H1 (cell line): ENCODE results near the gene NEDD9. TPM values are rescaled to one million over a fixed set of nuclear protein-coding genes. Genes with fewer than 3 reads are reported as not detected.

Experiments
- CTCF ChIA-PET: fragments of 300-600 bp; sonication (Branson Sonifier 250); formaldehyde crosslinking; loops from one replicate; lab custom pipeline; 2021; ENCODE audit not compliant: partially characterized antibody; lab: Charles Lee
- POLR2A ChIA-PET: fragments of 300-600 bp; sonication (Branson Sonifier 250); formaldehyde crosslinking; loops from one replicate; lab custom pipeline; 2021; ENCODE audit warnings: inconsistent platforms; ENCODE audit not compliant: partially characterized antibody; lab: Charles Lee
- DNase-seq, 2 experiments: peaks; one replicate each; pipeline versions ENCODE4 v3.0.0 to v3.0.0-alpha.2; 2010 to 2022; ENCODE audit warnings: low spot score in 2 of 2, low read depth in 1 of 2, mixed read lengths in 1 of 2
- FAIRE-seq: peaks from 2 replicates; lab custom pipeline; 2011; peaks lifted over from hg19 to GRCh38; lab: Jason Lieb, UNC
- H2AFZ ChIP-seq: 2 replicates; pipeline ENCODE4 v1.8.1; 2012; ENCODE audit warnings: low read length, inconsistent platforms
- H2AK5ac ChIP-seq: 2 replicates; pipeline ENCODE4 v1.6.1; 2013; ENCODE audit warnings: low read depth, low read length
- H2BK120ac ChIP-seq: replicated peaks from 2 replicates; pipeline ENCODE3; 2013; ENCODE audit warnings: low read depth, low read length, inconsistent platforms
- H2BK12ac ChIP-seq: 2 replicates; pipeline ENCODE4 v1.6.1; 2013; ENCODE audit warnings: low read depth, low read length
- H2BK15ac ChIP-seq: 2 replicates; pipeline ENCODE4 v1.6.1; 2013; ENCODE audit warnings: low read length
- H2BK20ac ChIP-seq: 2 replicates; pipeline ENCODE4 v1.6.1; 2013; ENCODE audit warnings: low read length
- H2BK5ac ChIP-seq: 2 replicates; pipeline ENCODE4 v1.6.1; 2013; ENCODE audit warnings: low read depth, low read length
- H3K14ac ChIP-seq: 2 replicates; pipeline ENCODE4 v1.6.1; 2013; ENCODE audit warnings: inconsistent platforms; ENCODE audit not compliant: insufficient read length
- H3K18ac ChIP-seq: 2 replicates; pipeline ENCODE4 v1.6.1; 2013; ENCODE audit warnings: low read length; ENCODE audit errors: extremely low read depth
- H3K23ac ChIP-seq: 2 replicates; pipeline ENCODE4 v1.6.1; 2013; ENCODE audit warnings: inconsistent platforms; ENCODE audit not compliant: insufficient read length
- H3K23me2 ChIP-seq: 2 replicates; pipeline ENCODE4 v1.6.1; 2013; ENCODE audit warnings: low read depth, low read length
- H3K27ac ChIP-seq: 2 replicates; pipeline ENCODE4 v1.6.1; 2011; ENCODE audit warnings: low read depth, low read length, inconsistent platforms
- H3K27me3 ChIP-seq, 4 experiments: replicated peaks in 1 of 4; 1 replicate in 1 of 4; 2 replicates in 3 of 4; pipeline versions ENCODE4 v1.6.1 to v1.8.1; 2011 to 2013; ENCODE audit warnings: low read length in 3 of 4, mild to moderate bottlenecking in 3 of 4, inconsistent platforms in 2 of 4, mixed read lengths in 2 of 4, moderate library complexity in 1 of 4; ENCODE audit not compliant: control insufficient read depth in 3 of 4, insufficient read depth in 3 of 4; ENCODE audit errors: extremely low read depth in 1 of 4
- H3K36me3 ChIP-seq, 4 experiments: 2 replicates each; pipeline versions ENCODE4 v1.6.1 to v1.8.1; 2011 to 2013; ENCODE audit warnings: mild to moderate bottlenecking in 4 of 4, low read length in 3 of 4, moderate library complexity in 2 of 4, control low read depth in 1 of 4, inconsistent platforms in 1 of 4; ENCODE audit not compliant: insufficient read depth in 4 of 4, control insufficient read depth in 2 of 4
- H3K4ac ChIP-seq: replicated peaks from 2 replicates; pipeline ENCODE3; 2013; ENCODE audit warnings: low read length, low read depth, mixed read lengths, inconsistent platforms; ENCODE audit not compliant: insufficient read length
- H3K4me1 ChIP-seq, 4 experiments: replicated peaks in 1 of 4; 1 replicate in 1 of 4; 2 replicates in 3 of 4; pipeline versions ENCODE4 v1.6.1 to v1.8.1; 2011 to 2013; ENCODE audit warnings: low read length in 3 of 4, inconsistent platforms in 2 of 4, mixed read lengths in 1 of 4; ENCODE audit not compliant: insufficient read depth in 4 of 4, control insufficient read depth in 3 of 4
- H3K4me2 ChIP-seq, 2 experiments: 2 replicates each; pipeline versions ENCODE4 v1.6.1 to v1.8.1; 2011 to 2013; ENCODE audit warnings: low read depth in 2 of 2, low read length in 2 of 2, control low read depth in 1 of 2, inconsistent platforms in 1 of 2, mild to moderate bottlenecking in 1 of 2; ENCODE audit not compliant: insufficient read depth in 1 of 2
- H3K4me3 ChIP-seq, 4 experiments: fragments of 200-600, 300-600 bp in 1 of 4; sonication (generic), shearing (Covaris generic), sonication (Bioruptor Twin) in 1 of 4; 2 replicates each; pipeline versions ENCODE4 v1.5.1 to v1.8.1; 2011 to 2016; ENCODE audit warnings: low read length in 4 of 4, low read depth in 3 of 4, control low read depth in 2 of 4, inconsistent platforms in 2 of 4, mild to moderate bottlenecking in 2 of 4, mixed read lengths in 1 of 4, moderate library complexity in 1 of 4; ENCODE audit not compliant: insufficient read depth in 2 of 4; ENCODE audit errors: extremely low read depth in 1 of 4
- H3K56ac ChIP-seq: replicated peaks from 2 replicates; pipeline ENCODE3; 2013; ENCODE audit warnings: low read depth, mild to moderate bottlenecking, mixed read lengths, low read length, inconsistent platforms; ENCODE audit not compliant: insufficient read length
- H3K79me1 ChIP-seq: 2 replicates; pipeline ENCODE4 v1.6.1; 2013; ENCODE audit warnings: low read depth, low read length, control low read depth
- H3K79me2 ChIP-seq, 2 experiments: 2 replicates each; pipeline versions ENCODE4 v1.6.1 to v1.8.1; 2012 to 2013; ENCODE audit warnings: low read length in 2 of 2, mild to moderate bottlenecking in 2 of 2, inconsistent platforms in 1 of 2; ENCODE audit not compliant: insufficient read depth in 2 of 2, control insufficient read depth in 1 of 2
- H3K9ac ChIP-seq, 4 experiments: replicated peaks in 1 of 4; 1 replicate in 1 of 4; 2 replicates in 3 of 4; pipeline versions ENCODE4 v1.6.1 to v1.8.1; 2011 to 2013; ENCODE audit warnings: low read depth in 3 of 4, low read length in 3 of 4, control low read depth in 2 of 4, mild to moderate bottlenecking in 2 of 4, moderate library complexity in 2 of 4, inconsistent platforms in 1 of 4; ENCODE audit errors: extremely low read depth in 1 of 4
- H3K9me3 ChIP-seq, 2 experiments: 2 replicates each; pipeline versions ENCODE4 v1.6.1 to v1.8.1; 2012 to 2013; ENCODE audit warnings: mild to moderate bottlenecking in 2 of 2, moderate library complexity in 2 of 2, control low read depth in 1 of 2, inconsistent platforms in 1 of 2, low read depth in 1 of 2, low read length in 1 of 2, mixed read lengths in 1 of 2; ENCODE audit not compliant: insufficient read depth in 2 of 2
- H4K20me1 ChIP-seq, 2 experiments: replicated peaks in 1 of 2; 2 replicates each; pipeline versions ENCODE3 to v1.8.1; 2011 to 2013; ENCODE audit warnings: inconsistent platforms in 2 of 2, low read length in 2 of 2, mild to moderate bottlenecking in 1 of 2; ENCODE audit not compliant: insufficient read depth in 2 of 2, control insufficient read depth in 1 of 2
- H4K5ac ChIP-seq: 2 replicates; pipeline ENCODE4 v1.6.1; 2013; ENCODE audit warnings: low read length, low read depth, mixed read lengths, inconsistent platforms; ENCODE audit not compliant: insufficient read length
- H4K8ac ChIP-seq: 2 replicates; pipeline ENCODE4 v1.8.0; 2013; ENCODE audit warnings: mild to moderate bottlenecking, moderate library complexity, low read length, inconsistent platforms; ENCODE audit not compliant: insufficient read depth; ENCODE audit errors: extremely low read depth
- H4K91ac ChIP-seq: replicated peaks from 2 replicates; pipeline ENCODE3; 2013; ENCODE audit warnings: low read length, mixed read lengths, inconsistent platforms; ENCODE audit not compliant: insufficient read length
- CHD1 ChIP-seq: IDR thresholded peaks from 2 replicates; pipeline ENCODE4 v1.6.1; 2012; ENCODE audit warnings: low read depth, low read length, improper control_type of control experiment
- GABPA ChIP-seq: IDR thresholded peaks from 2 replicates; pipeline ENCODE4 v1.6.1; 2011; ENCODE audit warnings: mild to moderate bottlenecking, low read length, moderate library complexity, borderline replicate concordance; ENCODE audit not compliant: insufficient read depth
- HDAC2 ChIP-seq, 2 experiments: fragments of 300-600 bp in 1 of 2; sonication (generic) in 1 of 2; IDR thresholded peaks; 2 replicates each; pipeline ENCODE4 v1.6.1; 2011 to 2012; ENCODE audit warnings: low read depth in 2 of 2, low read length in 2 of 2, mild to moderate bottlenecking in 2 of 2, moderate library complexity in 2 of 2, borderline replicate concordance in 1 of 2, inconsistent platforms in 1 of 2
- HDAC6 ChIP-seq: IDR thresholded peaks from one replicate; pipeline ENCODE4 v1.7.1; 2012; ENCODE audit warnings: low read depth, mild to moderate bottlenecking, inconsistent platforms, low read length, moderate library complexity
- NANOG ChIP-seq: IDR thresholded peaks from 2 replicates; pipeline ENCODE4 v1.6.1; 2011; ENCODE audit warnings: low read length, low read depth, mild to moderate bottlenecking, inconsistent platforms; ENCODE audit not compliant: insufficient read depth, poor library complexity, severe bottlenecking
- SIN3A ChIP-seq, 2 experiments: IDR thresholded peaks in 1 of 2; conservative IDR thresholded peaks in 1 of 2; 2 replicates each; pipeline ENCODE4 v1.6.1; 2011 to 2012; ENCODE audit warnings: low read length in 2 of 2, improper control_type of control experiment in 1 of 2, low read depth in 1 of 2, mild to moderate bottlenecking in 1 of 2
- USF2 ChIP-seq: IDR thresholded peaks from 2 replicates; pipeline ENCODE4 v1.6.1; 2011; ENCODE audit warnings: low read length, improper control_type of control experiment
- YY1 ChIP-seq: IDR thresholded peaks from 2 replicates; pipeline ENCODE4 v1.6.1; 2011; ENCODE audit warnings: low read depth, mild to moderate bottlenecking, low read length
- ZNF274 ChIP-seq: IDR thresholded peaks from 2 replicates; pipeline ENCODE4 v1.7.0; 2012; ENCODE audit warnings: low read length, borderline replicate concordance; ENCODE audit errors: extremely low read depth
- WGBS, 2 experiments: shearing (Covaris generic) in 1 of 2; methylation state at CpG; one replicate each; pipeline versions ENCODE4 v1.1.6 to v1.1.7; 2013 to 2015; ENCODE audit warnings: low lambda C conversion rate in 2 of 2, mixed read lengths in 2 of 2, inconsistent platforms in 1 of 2, low coverage in 1 of 2, missing lambda C conversion rate in 1 of 2; ENCODE audit not compliant: insufficient replicate concordance in 2 of 2, insufficient coverage in 1 of 2, insufficient read length in 1 of 2; ENCODE audit errors: extremely low coverage in 1 of 2, missing lambda C conversion rate in 1 of 2; 5-methylcytosine and 5-hydroxymethylcytosine counted together
- polyA plus RNA-seq, 7 experiments: library from polyadenylated mRNA; depleted of rRNA in 3 of 7; stranded (reverse) in 5 of 7; unstranded in 2 of 7; fragments of >200 nt in 5 of 7; fragments of 200-250 nt in 2 of 7; gene quantifications; 1 replicate in 5 of 7; 2 replicates in 1 of 7; 4 replicates in 1 of 7; pipeline versions ENCODE4 v1.2.1 to v1.2.3, GENCODE V29; 2011 to 2013; ENCODE audit warnings: missing spikeins in 2 of 7, mixed read lengths in 2 of 7
- total RNA-seq: library from RNA; stranded (reverse); fragmentation: NEBNext Ultra II Directional; extraction: Animal tissue kit (Norgen Biotek cat#: 25700); gene quantifications from 2 replicates; pipeline ENCODE4 v1.2.1, GENCODE V29; 2021

Gene NEDD9
- total and polyA plus RNA-seq, 2 of the 8 experiments (the other 6 are each of a cell fraction or from before 2014, with no cell fraction given), result 3.6 to 12.0 TPM

- H4K20me1 ChIP-seq, result no peaks in the 10 kb centered on the region
- no peak overlapping the region; the same call in 1 of the 2 replicates for H3K27ac ChIP-seq
- H3K14ac ChIP-seq, result no peak overlapping the region
- no peak overlapping the region for H3K9ac ChIP-seq
- no peak for FAIRE-seq
- H3K23me2 ChIP-seq, result no peaks in the 10 kb centered on the region
- no peak overlapping the region for H2BK15ac ChIP-seq
- H2BK12ac ChIP-seq, result no peak overlapping the region
- 93% methylated on average over 12 of the region's 12 CpGs; no CpG with 5 or more reads in 1 of the 2 experiments for WGBS, 2 experiments
- no peak overlapping the region for H2BK120ac ChIP-seq
- no peaks in the 10 kb centered on the region for H3K4me1 ChIP-seq
- no peak overlapping the region for H3K18ac ChIP-seq
- no peak overlapping the region for H4K91ac ChIP-seq
- no peak overlapping the region for H4K8ac ChIP-seq
- no peak overlapping the region for H3K4me2 ChIP-seq
- DNase-seq, result no peak
- no peak overlapping the region for H2BK20ac ChIP-seq
- POLR2A ChIA-PET, result interaction anchor here (1.9 kb wide), 1 partner anchor 8 kb away, joined by 5 read pairs; no protein-coding TSS in a partner anchor
- TF ChIP-seq HDAC2 (IDR thresholded peaks at IDR 0.05; ENCODE audit: borderline replicate concordance in 1 of 2, low read depth in 2 of 2, low read length in 2 of 2) (no peak), GABPA (no peak), YY1 (no peak), SIN3A (conservative IDR thresholded peaks at IDR 0.05 in 1 of 2, IDR thresholded peaks at IDR 0.05 in 1 of 2; ENCODE audit: low read depth in 1 of 2, low read length in 2 of 2) (no peak), USF2 (no peak), NANOG (no peak), ZNF274 (no peak), CHD1 (no peak), HDAC6 (no peak)
- no peak overlapping the region for H2AK5ac ChIP-seq
- no peak overlapping the region for H3K23ac ChIP-seq
- H3K79me2 ChIP-seq, result no peaks in the 10 kb centered on the region
- 0 out of 2 replicates have a peak overlapping the region, but pooled peaks have one; percentile 61 for H2AFZ ChIP-seq
- no peak overlapping the region for H3K56ac ChIP-seq
- no peaks in the 10 kb centered on the region for H3K9me3 ChIP-seq
- H2BK5ac ChIP-seq, result no peak overlapping the region
- H3K4ac ChIP-seq, result no peak overlapping the region
- H3K27me3 ChIP-seq, result no peaks in the 10 kb centered on the region
- H3K4me3 ChIP-seq, result no peak overlapping the region
- no peaks in the 10 kb centered on the region for H3K79me1 ChIP-seq
- CTCF ChIA-PET, result interaction anchor here (0.7 to 1.4 kb wide), 3 partner anchors 8 to 226 kb away, joined by 3 to 4 read pairs (median 3); no protein-coding TSS in a partner anchor
- no peaks in the 10 kb centered on the region for H3K36me3 ChIP-seq
- H4K5ac ChIP-seq, result no peak overlapping the region
These were observed 37.9 kb upstream of the NEDD9 start for GRCh38 chr6:11270030-11271027.
